A673 (cell line): ENCODE results near the gene OR13C5. TPM values are rescaled to one million over a fixed set of nuclear protein-coding genes. Genes with fewer than 3 reads are reported as not detected.
"Not testable (repeated sequence)": the region's sequence is repeated elsewhere in the genome, so short reads cannot be mapped to it uniquely, and the experiment has no call there.

Experiments used
- BruUV-seq: library from RNA; stranded (reverse); fragments of 400-500 nt; replicated peaks from 2 replicates; lab custom pipeline; 2021; lab: Mats Ljungman, UMichigan
- CTCF ChIA-PET: fragments of 300-600 bp; sonication (Branson Sonifier 250); formaldehyde crosslinking; loops from one replicate; lab custom pipeline; 2022; ENCODE audit warnings: antibody characterized with exemption; lab: Charles Lee
- POLR2A ChIA-PET: fragments of 300-600 bp; sonication (Branson Sonifier 250); formaldehyde crosslinking; loops from one replicate; lab custom pipeline; 2022; ENCODE audit warnings: antibody characterized with exemption; ENCODE audit not compliant: low non-redundant PET; lab: Charles Lee
- DNase-seq: peaks from one replicate; pipeline ENCODE4 v3.0.0-alpha.2; 2015; ENCODE audit warnings: low spot score
- H3K27ac ChIP-seq: fragments of 200-600 bp; sonication (generic); 2 replicates; pipeline ENCODE4 v1.5.1; 2016; ENCODE audit warnings: mixed run types, low read depth, mild to moderate bottlenecking, mixed read lengths, antibody characterized with exemption, low read length; ENCODE audit not compliant: poor library complexity, severe bottlenecking
- H3K27me3 ChIP-seq: fragments of 200-600 bp; sonication (generic); replicated peaks from 2 replicates; pipeline ENCODE4 v1.6.1; 2017; ENCODE audit warnings: mixed run types, low read depth, mild to moderate bottlenecking, mixed read lengths, antibody characterized with exemption, low read length; ENCODE audit not compliant: insufficient read depth, poor library complexity
- H3K36me3 ChIP-seq: fragments of 200-600 bp; sonication (generic); 2 replicates; pipeline ENCODE4 v1.6.1; 2016; ENCODE audit warnings: mixed run types, mild to moderate bottlenecking, mixed read lengths, antibody characterized with exemption, low read length; ENCODE audit not compliant: insufficient read depth, poor library complexity, severe bottlenecking
- H3K4me1 ChIP-seq: fragments of 200-600 bp; sonication (generic); 2 replicates; pipeline ENCODE4 v1.6.1; 2017; ENCODE audit warnings: mixed run types, mild to moderate bottlenecking, mixed read lengths, antibody characterized with exemption, low read length; ENCODE audit not compliant: insufficient read depth, poor library complexity, severe bottlenecking
- H3K4me3 ChIP-seq: fragments of 200-600 bp; sonication (generic); 2 replicates; pipeline ENCODE4 v1.5.1; 2016; ENCODE audit warnings: low read depth, mixed run types, mild to moderate bottlenecking, mixed read lengths, low read length; ENCODE audit not compliant: poor library complexity, severe bottlenecking
- H3K9me3 ChIP-seq: fragments of 200-600 bp; sonication (generic); 2 replicates; pipeline ENCODE4 v1.6.1; 2016; ENCODE audit warnings: mixed run types, low read depth, mild to moderate bottlenecking, mixed read lengths, antibody characterized with exemption, low read length; ENCODE audit not compliant: poor library complexity, severe bottlenecking
- EZH2 ChIP-seq: fragments of 200-600 bp; sonication (generic); IDR thresholded peaks from 2 replicates; pipeline ENCODE4 v1.6.1; 2017; ENCODE audit warnings: borderline replicate concordance, low read depth, mild to moderate bottlenecking, mixed read lengths, antibody characterized with exemption, low read length; ENCODE audit not compliant: poor library complexity, severe bottlenecking
- intact Hi-C: fragments of 100-400 bp; cut with micrococcal nuclease; formaldehyde crosslinking; loops from one replicate; pipeline ENCODE4 v1.10.0; 2022; ENCODE audit not compliant: unreplicated experiment
- total RNA-seq: library from RNA; stranded (reverse); gene quantifications from 2 replicates; pipeline ENCODE4 v1.2.3, GENCODE V29; 2021
- TF ChIP-seq, protein P1 (sequence below): fragments of 300-800, 200-600 bp; sonication (generic); conservative IDR thresholded peaks from 2 replicates; pipeline ENCODE4 v1.5.1; 2017; ENCODE audit warnings: low read depth, mild to moderate bottlenecking, antibody characterized with exemption, low read length, moderate library complexity, mixed read lengths

OR13C5 gene
- total RNA-seq, 1 experiment from 2014 or later: not detected

DNA sequence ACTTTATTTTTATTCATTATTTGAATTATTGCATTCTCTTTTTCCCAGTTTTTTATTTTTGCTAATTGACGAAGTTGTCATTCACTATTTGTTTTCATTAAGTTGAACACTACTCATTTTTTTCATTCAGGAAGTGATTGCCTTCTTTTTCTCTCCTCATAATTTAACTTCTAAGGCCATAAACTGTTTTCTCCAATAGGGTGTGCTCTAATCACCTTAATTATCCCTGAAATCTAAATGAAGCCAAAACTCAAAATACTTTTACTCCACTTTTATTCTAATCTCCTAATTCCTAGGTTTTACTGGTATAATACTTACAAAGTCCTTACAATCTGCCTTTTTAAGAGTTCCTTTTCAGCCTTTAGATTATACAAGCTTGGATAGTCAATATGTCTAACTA, 9.1 kb upstream of the OR13C5 start:
- H3K27me3 ChIP-seq: no peaks in the 10 kb centered on the region
- no peak overlapping the region for H3K4me3 ChIP-seq
- intact Hi-C loops: no loop called here
- no peaks in the 10 kb centered on the region for H3K9me3 ChIP-seq
- no peaks in the 10 kb centered on the region for H3K4me1 ChIP-seq
- DNase-seq: no peak
- ChIA-PET POLR2A (no interaction called here), CTCF (no interaction called here)
- BruUV-seq: no TSS peak
- TF ChIP-seq, protein P1, sequence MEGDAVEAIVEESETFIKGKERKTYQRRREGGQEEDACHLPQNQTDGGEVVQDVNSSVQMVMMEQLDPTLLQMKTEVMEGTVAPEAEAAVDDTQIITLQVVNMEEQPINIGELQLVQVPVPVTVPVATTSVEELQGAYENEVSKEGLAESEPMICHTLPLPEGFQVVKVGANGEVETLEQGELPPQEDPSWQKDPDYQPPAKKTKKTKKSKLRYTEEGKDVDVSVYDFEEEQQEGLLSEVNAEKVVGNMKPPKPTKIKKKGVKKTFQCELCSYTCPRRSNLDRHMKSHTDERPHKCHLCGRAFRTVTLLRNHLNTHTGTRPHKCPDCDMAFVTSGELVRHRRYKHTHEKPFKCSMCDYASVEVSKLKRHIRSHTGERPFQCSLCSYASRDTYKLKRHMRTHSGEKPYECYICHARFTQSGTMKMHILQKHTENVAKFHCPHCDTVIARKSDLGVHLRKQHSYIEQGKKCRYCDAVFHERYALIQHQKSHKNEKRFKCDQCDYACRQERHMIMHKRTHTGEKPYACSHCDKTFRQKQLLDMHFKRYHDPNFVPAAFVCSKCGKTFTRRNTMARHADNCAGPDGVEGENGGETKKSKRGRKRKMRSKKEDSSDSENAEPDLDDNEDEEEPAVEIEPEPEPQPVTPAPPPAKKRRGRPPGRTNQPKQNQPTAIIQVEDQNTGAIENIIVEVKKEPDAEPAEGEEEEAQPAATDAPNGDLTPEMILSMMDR: peak; percentile 38
- TF ChIP-seq EZH2: no peak
- H3K27ac ChIP-seq: no peak overlapping the region
- H3K36me3 ChIP-seq: no peaks in the 10 kb centered on the region

DNA sequence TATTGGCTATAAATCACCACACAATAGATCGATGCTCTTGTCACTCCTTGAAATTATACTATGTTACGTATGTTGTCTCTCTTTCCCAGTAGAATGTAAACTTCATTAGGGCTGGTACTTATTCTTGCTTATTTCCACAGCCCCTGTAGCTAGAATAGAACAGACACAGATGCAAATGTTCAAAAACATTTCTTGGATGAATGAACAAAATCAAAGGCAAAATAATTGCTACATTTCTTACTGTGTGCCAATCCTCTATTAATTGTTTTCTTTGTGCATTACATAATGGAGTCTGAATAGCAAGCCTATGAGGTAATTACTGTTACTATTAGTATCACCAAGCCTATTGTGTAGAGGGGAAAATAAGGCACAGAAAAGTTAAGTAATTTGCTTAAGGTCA, 6.9 kb upstream of the OR13C5 start:
- Histone ChIP-seq H3K9me3 (no peaks in the 10 kb centered on the region), H3K4me3 (no peak overlapping the region), H3K27me3 (no peaks in the 10 kb centered on the region), H3K36me3 (no peaks in the 10 kb centered on the region), H3K27ac (no peak overlapping the region), H3K4me1 (no peaks in the 10 kb centered on the region)
- ChIA-PET CTCF (no interaction called here), POLR2A (no interaction called here)
- intact Hi-C loops: no loop called here
- DNase-seq: peak; percentile 1
- BruUV-seq: no TSS peak
- TF ChIP-seq, protein P1: no peak
- TF ChIP-seq EZH2: no peak

DNA sequence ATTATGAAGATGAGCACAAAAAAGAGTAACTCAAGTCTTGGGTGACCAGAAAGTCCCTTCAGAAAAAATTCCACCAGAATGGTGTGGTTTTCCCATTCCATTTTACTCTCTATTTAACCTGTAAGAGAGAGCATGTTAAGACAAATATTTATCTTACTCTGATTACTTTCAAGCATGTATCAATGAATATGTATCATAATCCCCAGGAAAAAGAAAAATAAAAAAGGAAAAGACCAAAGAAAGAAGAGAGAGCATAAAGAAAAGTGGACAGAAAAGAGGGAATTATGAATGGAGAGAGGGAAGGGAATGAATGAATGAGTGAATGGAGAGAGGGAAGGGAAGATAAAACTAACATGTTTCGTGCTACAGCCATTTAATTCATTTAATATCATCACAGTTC, 6.3 kb upstream of the OR13C5 start, which contains the start of gene OR13C2:
Gene OR13C2, minus strand, starts transcription at position 101 of the 400 bp plus-strand sequence. Its CDS starts 0 bp downstream, at position 101.
- H3K36me3 ChIP-seq, H3K27me3 ChIP-seq, H3K27ac ChIP-seq, BruUV-seq, POLR2A ChIA-PET, CTCF ChIA-PET, intact Hi-C loops, H3K4me1 ChIP-seq, DNase-seq, H3K4me3 ChIP-seq, H3K9me3 ChIP-seq: not testable (repeated sequence)

DNA sequence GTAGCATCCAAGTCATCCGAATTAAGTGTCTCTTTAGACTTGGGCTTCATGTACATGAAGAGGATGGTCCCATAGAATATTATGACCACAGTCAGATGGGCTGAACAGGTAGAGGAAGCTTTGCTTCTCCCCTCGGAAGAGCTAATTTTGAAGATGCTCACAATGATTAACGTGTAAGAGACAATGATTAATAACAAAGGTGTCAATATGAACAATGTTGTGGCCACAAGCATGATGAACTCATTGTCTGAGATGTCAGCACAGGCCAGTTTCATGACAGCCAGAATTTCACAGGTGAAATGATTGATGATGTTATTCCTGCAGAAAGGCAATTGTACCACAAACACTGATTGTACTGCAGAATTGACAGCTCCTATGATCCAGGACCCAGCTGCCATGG, 5.6 kb upstream of the OR13C5 start:
- intact Hi-C loops: no loop called here
- Histone ChIP-seq H3K27me3 (no peaks in the 10 kb centered on the region), H3K4me3 (no peak overlapping the region), H3K4me1 (no peaks in the 10 kb centered on the region), H3K27ac (no peak overlapping the region), H3K36me3 (no peaks in the 10 kb centered on the region), H3K9me3 (no peaks in the 10 kb centered on the region)
- BruUV-seq: no TSS peak
- no peak for DNase-seq
- POLR2A ChIA-PET: no interaction called here
- CTCF ChIA-PET: no interaction called here
- no peak for TF ChIP-seq EZH2
- TF ChIP-seq, protein P1: no peak

DNA sequence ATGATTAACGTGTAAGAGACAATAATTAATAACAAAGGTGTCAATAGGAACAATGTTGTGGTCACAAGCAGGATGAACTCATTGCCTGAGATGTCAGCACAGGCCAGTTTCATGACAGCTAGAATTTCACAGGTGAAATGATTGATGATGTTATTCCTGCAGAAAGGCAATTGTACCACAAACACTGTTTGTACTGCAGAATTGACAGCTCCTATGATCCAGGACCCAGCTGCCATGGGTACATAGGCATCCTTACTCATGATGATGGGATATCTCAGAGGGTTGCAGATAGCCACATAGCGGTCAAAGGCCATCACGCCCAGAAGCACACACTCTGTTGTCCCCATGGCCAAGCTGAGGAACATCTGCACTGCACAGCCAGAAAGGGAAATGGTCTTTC, 464 bp downstream of the OR13C5 start:
- H3K36me3 ChIP-seq, H3K27me3 ChIP-seq, H3K9me3 ChIP-seq, H3K27ac ChIP-seq, BruUV-seq, intact Hi-C loops, H3K4me3 ChIP-seq, H3K4me1 ChIP-seq, DNase-seq, CTCF ChIA-PET: not testable (repeated sequence)
- POLR2A ChIA-PET: interaction anchor here (0.7 kb wide), 1 partner anchor 94 kb away, joined by 3 read pairs; no protein-coding TSS in a partner anchor
